Heart right ventricle (tissue), 16 donors: ENCODE results near the gene TRAPPC1. TPM values are rescaled to one million over a fixed set of nuclear protein-coding genes. Genes with fewer than 3 reads are reported as not detected.

Experiments used
- ATAC-seq, 8 donors: fragments of 200-7000 bp; cut with Tn5 transposase; one replicate each; pipeline ENCODE4 v1.9.1; 2020; ENCODE audit warnings: mild to moderate bottlenecking in 8 of 8, moderate library complexity in 8 of 8, moderate number of reproducible peaks in 1 of 8
- DNase-seq, 2 donors: peaks; one replicate each; pipeline ENCODE4 v3.0.0-alpha.2; 2020
- H3K27ac ChIP-seq, 10 donors: fragments of 200-600 bp; sonication (generic) in 2 of 10; one replicate each; pipeline versions ENCODE4 v1.5.0 to v1.8.0; 2020 to 2022; ENCODE audit warnings: mild to moderate bottlenecking in 3 of 10
- H3K27me3 ChIP-seq, 7 donors: fragments of 200-600 bp; one replicate each; pipeline ENCODE4 v1.8.0; 2021 to 2022; ENCODE audit warnings: mild to moderate bottlenecking in 2 of 7
- H3K36me3 ChIP-seq, 9 donors: fragments of 200-600 bp; sonication (generic) in 1 of 9; one replicate each; pipeline versions ENCODE4 v1.5.0 to v1.8.0; 2020 to 2022; ENCODE audit warnings: mild to moderate bottlenecking in 2 of 9
- H3K4me1 ChIP-seq, 9 donors: fragments of 200-600 bp; sonication (generic) in 1 of 9; one replicate each; pipeline versions ENCODE4 v1.5.0 to v1.8.0; 2020 to 2022; ENCODE audit warnings: mild to moderate bottlenecking in 4 of 9
- H3K4me3 ChIP-seq, 10 donors: fragments of 200-600 bp; sonication (generic) in 2 of 10; one replicate each; pipeline versions ENCODE4 v1.5.0 to v1.8.0; 2020 to 2022; ENCODE audit warnings: mild to moderate bottlenecking in 7 of 10, moderate library complexity in 2 of 10
- H3K9me3 ChIP-seq, 11 donors: fragments of 200-600 bp in 10 of 11; sonication (generic) in 2 of 11; one replicate each; pipeline versions ENCODE4 v1.5.0 to v1.8.0; 2013 to 2022; ENCODE audit warnings: mild to moderate bottlenecking in 2 of 11, control low read depth in 1 of 11, moderate library complexity in 1 of 11
- WGBS, 2 donors: extraction: QIAGEN DNeasy Blood & Tissue Kit; methylation state at CpG; one replicate each; pipeline ENCODE4 v1.1.7; 2013; ENCODE audit warnings: inconsistent platforms in 1 of 2; 5-methylcytosine and 5-hydroxymethylcytosine counted together
- intact Hi-C, 10 donors: fragments of 100-400 bp; cut with DNase I; formaldehyde crosslinking; loops; one replicate each; pipeline versions ENCODE4 v1.11.1 to v1.14.2; 2022
- polyA plus RNA-seq, 2 donors: library from polyadenylated mRNA; stranded (reverse); fragments of 200-250 nt; gene quantifications; one replicate each; pipeline ENCODE4 v1.2.3, GENCODE V29; 2013
- total RNA-seq, 10 donors: library from RNA; stranded (reverse); fragmentation: NEBNext Ultra II Directional in 3 of 10; extraction: Animal tissue kit (Norgen Biotek cat#: 25700) in 3 of 10; gene quantifications; one replicate each; pipeline versions ENCODE4 v1.2.1 to v1.2.4, GENCODE V29; 2021 to 2023
- TF ChIP-seq, protein P1 (sequence below), 9 donors: fragments of 200-600 bp; sonication (generic) in 2 of 9; IDR thresholded peaks; one replicate each; pipeline versions ENCODE4 v1.5.0 to v1.8.0; 2021 to 2022; ENCODE audit warnings: antibody characterized with exemption in 9 of 9, mild to moderate bottlenecking in 5 of 9, moderate library complexity in 1 of 9
- donor health status: Arrhythmogenic right ventricular cardiomyopathy.
- donor health status: ischemic (EF 13 %, LVEDD 7.1; RV severe dilation, severe dysfunction).
- donor health status: healthy with polysubstance abuse.
- donor health status: DM: no; HTN: yes; CAD: no.
- donor health status: DM: no; HTN: no; CAD: no.
- donor health status: ischemic (EF 25% LVEDD 6.9; RV normal size, moderate dysfunction).
- donor health status: ischemic (EF 25% LVEDD 5.7; RV mildly dilated, moderate dysfunction).
- donor health status: healthy.
- donor health status: DM: yes; HTN: yes; CAD: no.
- donor health status: Ischemic cardiomyopathy.
- donor health status: ischemic (EF 35%, LVEDD 5.7; RV mildly dilated, moderate dysfunction).
- donor health status: nonischemic (EF 11% LVEDD 7.7; RV severe dilation, severe dysfunction).
- donor health status: DM: yes; HTN: yes; CAD: no.
- donor health status: PGD.
- donor health status: ischemic (EF 29% LVEDD 5.4; RV normal size, mild dysfunction).
- donor health status: nonischemic (EF 23%, LVEDD 6.1; RV moderate dilation, normal function).

The TRAPPC1 gene
- total and polyA plus RNA-seq, 12 donors: 104 to 166 (median 121) TPM

DNA sequence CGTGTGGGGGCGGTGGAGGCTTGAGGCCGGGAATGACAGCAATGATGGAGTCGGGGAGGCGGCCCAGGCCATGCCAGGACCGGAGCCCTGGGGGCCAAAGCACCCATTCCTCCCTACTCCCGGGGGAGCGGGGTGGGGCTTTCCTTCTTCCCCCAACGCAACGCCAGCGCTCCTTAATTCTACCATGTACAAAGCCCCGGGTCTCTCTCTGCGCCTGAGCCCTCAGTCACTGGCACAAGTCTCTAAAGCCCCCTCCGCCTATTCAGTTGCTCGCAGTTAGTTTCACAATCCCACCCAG is 15.4 kb downstream of the TRAPPC1 start:
- TF ChIP-seq, protein P1, sequence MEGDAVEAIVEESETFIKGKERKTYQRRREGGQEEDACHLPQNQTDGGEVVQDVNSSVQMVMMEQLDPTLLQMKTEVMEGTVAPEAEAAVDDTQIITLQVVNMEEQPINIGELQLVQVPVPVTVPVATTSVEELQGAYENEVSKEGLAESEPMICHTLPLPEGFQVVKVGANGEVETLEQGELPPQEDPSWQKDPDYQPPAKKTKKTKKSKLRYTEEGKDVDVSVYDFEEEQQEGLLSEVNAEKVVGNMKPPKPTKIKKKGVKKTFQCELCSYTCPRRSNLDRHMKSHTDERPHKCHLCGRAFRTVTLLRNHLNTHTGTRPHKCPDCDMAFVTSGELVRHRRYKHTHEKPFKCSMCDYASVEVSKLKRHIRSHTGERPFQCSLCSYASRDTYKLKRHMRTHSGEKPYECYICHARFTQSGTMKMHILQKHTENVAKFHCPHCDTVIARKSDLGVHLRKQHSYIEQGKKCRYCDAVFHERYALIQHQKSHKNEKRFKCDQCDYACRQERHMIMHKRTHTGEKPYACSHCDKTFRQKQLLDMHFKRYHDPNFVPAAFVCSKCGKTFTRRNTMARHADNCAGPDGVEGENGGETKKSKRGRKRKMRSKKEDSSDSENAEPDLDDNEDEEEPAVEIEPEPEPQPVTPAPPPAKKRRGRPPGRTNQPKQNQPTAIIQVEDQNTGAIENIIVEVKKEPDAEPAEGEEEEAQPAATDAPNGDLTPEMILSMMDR (IDR thresholded peaks at IDR 0.05): no peak
- DNase-seq: no peak
- 29 to 31% methylated on average over 12 to 15 of the region's 15 CpGs for WGBS, 2 donors
- intact Hi-C loops: loop anchor here in 5 of 10 donors (2.0 to 10.0 kb wide), 5 partner anchors 59 to 172 kb away; partner anchors contain the start of genes CYB5D1 (in 1 of the 5), NAA38 (in 1 of the 5) and TMEM88 (in 1 of the 5)
- peak overlapping the region; percentile 70 to 98 (median 92) for H3K27ac ChIP-seq
- H3K9me3 ChIP-seq: no peaks in the 10 kb centered on the region
- no peaks in the 10 kb centered on the region for H3K27me3 ChIP-seq
- peaks cover 3 to 35% (median 26%) of the 10 kb centered on the region in 9 donors for H3K4me1 ChIP-seq
- H3K36me3 ChIP-seq: peaks cover 0 to 13% (median 0%) of the 10 kb centered on the region in 9 donors
- peak overlapping the region; percentile 49 to 93 (median 65) for H3K4me3 ChIP-seq
- ATAC-seq: no peak

DNA sequence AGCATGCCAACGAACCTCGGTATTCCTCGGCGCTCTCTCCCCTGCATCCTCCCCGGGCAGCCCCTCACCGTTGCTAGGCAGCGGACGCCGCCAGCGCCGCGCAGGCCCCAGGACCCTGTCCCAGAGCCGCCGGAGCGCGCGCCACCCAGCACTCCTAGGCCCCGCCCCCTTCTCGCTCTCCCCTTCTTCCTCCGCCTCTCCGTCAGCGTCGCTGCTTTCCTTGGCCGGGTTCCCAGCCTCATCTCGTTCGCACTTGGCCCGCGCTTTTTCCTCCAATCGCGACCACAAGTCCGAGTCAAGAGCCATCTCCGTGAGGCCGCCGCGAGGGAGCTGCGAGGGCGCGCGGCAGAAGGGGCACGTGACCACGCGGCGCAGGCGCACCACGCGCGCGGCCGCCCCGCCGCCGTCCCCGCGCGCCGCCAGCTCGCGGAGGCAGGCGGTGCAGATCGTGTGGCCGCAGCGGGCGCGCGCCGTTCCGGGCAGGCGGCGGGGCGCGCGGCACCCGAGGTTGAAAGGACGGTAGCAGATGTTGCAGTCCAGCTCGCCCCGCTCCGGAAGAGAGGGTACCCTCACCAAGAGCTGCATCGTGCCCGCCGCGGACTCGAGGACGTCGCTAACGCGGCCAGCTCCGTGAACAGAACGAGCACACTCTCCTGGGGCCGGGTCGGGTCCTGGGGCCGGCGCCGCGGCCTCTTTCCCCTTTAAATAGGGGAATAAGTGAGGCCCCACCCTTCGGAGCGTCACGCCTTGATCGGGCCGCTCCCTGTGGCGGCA is 15.9 kb downstream of the TRAPPC1 start, which contains the start of gene RNF227:
TSS of gene RNF227 (minus strand) at position 679 of the 774 bp plus-strand sequence. CDS start at position 585, 94 bp downstream.
- Histone ChIP-seq H3K27me3 (no peaks in the 10 kb centered on the region), H3K9me3 (no peaks in the 10 kb centered on the region), H3K4me1 (peaks cover 3 to 35% (median 26%) of the 10 kb centered on the region in 9 donors), H3K4me3 (peak within 1 kb of the TSS; percentile 49 to 93 (median 65)), H3K27ac (peak within 1 kb of the TSS; percentile 70 to 98 (median 92)), H3K36me3 (peaks cover 0 to 18% (median 0%) of the 10 kb centered on the region in 9 donors)
- intact Hi-C loops: loop anchor here in 5 of 10 donors (1.0 to 10.0 kb wide), 7 partner anchors 27 to 171 kb away; partner anchors contain the start of genes CHD3 (in 1 of the 5), CYB5D1 (in 1 of the 5), NAA38 (in 1 of the 5) and TMEM88 (in 1 of the 5)
- TF ChIP-seq, protein P1 (IDR thresholded peaks at IDR 0.05): no peak
- DNase-seq (peak; percentile 91 to 94), ATAC-seq (peak; percentile 88 to 93 (median 91))
- WGBS, 2 donors: 0 to 1% methylated on average over 100 of the region's 100 CpGs

DNA sequence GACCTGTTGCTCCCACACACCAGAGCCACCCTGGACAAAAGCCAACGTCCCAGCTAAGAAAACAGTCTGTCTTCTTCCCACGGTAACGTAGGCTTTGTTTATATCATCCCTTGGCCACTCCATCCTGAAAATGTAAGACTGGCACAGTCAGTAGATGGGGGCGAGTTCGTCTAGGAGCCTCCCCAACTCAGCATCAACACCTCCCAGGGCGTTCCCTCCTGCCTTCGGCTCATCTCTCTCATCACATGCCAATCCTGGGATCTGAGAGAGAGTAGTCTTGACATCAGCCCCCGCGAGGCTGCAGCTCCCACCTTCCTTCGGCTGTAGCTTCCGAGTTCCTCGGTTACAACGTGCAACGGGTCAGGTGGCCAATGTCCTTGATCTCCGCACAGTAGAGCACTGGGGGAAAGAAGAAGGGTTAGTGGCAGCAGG is 16.6 kb downstream of the TRAPPC1 start:
- H3K27ac ChIP-seq: peak overlapping the region; percentile 70 to 98 (median 92)
- WGBS, 2 donors: 2% methylated on average over 15 of the region's 15 CpGs
- ATAC-seq: peak; percentile 11 to 48 (median 15)
- peak in 1 of 2 donors; percentile 58 for DNase-seq
- H3K36me3 ChIP-seq: peaks cover 0 to 24% (median 2%) of the 10 kb centered on the region in 9 donors
- intact Hi-C loops: loop anchor here in 4 of 10 donors (1.0 to 10.0 kb wide), 6 partner anchors 26 to 170 kb away; partner anchors contain the start of genes CHD3 (in 1 of the 4), CYB5D1 (in 1 of the 4), NAA38 (in 1 of the 4) and TMEM88 (in 1 of the 4)
- H3K9me3 ChIP-seq: no peaks in the 10 kb centered on the region
- TF ChIP-seq, protein P1 (IDR thresholded peaks at IDR 0.05): no peak
- H3K4me1 ChIP-seq: peaks cover 3 to 35% (median 26%) of the 10 kb centered on the region in 9 donors
- H3K27me3 ChIP-seq: no peaks in the 10 kb centered on the region
- H3K4me3 ChIP-seq: peak overlapping the region; percentile 49 to 93 (median 65)

- Histone ChIP-seq H3K27ac (peak overlapping the region in 3 of 10 donors; percentile 8 to 22 (median 15)), H3K27me3 (no peaks in the 10 kb centered on the region), H3K36me3 (peaks cover 0 to 46% (median 8%) of the 10 kb centered on the region in 9 donors), H3K4me3 (no peak overlapping the region), H3K4me1 (peaks cover 3 to 35% (median 26%) of the 10 kb centered on the region in 9 donors), H3K9me3 (no peaks in the 10 kb centered on the region)
- intact Hi-C loops: loop anchor here (1.0 to 10.0 kb wide), 10 partner anchors 74 to 168 kb away; no protein-coding TSS in a partner anchor
- 55 to 57% methylated on average over 3 of the region's 3 CpGs for WGBS, 2 donors
- TF ChIP-seq, protein P1 (IDR thresholded peaks at IDR 0.05): peak; percentile 48 to 82 (median 72)
- DNase-seq (peak in 1 of 2 donors; percentile 43), ATAC-seq (peak in 3 of 8 donors; percentile 16 to 20 (median 18))
Observed at GRCh38 chr17:7912927-7913524, 18.7 kb downstream of the TRAPPC1 start.
